Left ventricle myocardium superior (tissue), 1 donor: ENCODE results near the gene PHOSPHO1. TPM values are rescaled to one million over a fixed set of nuclear protein-coding genes. Genes with fewer than 3 reads are reported as not detected.

Experiments used
- total RNA-seq: library from RNA; stranded (reverse); fragmentation: NEBNext Ultra II Directional; extraction: Animal tissue kit (Norgen Biotek cat#: 25700); gene quantifications from one replicate; pipeline ENCODE4 v1.2.1, GENCODE V29; 2021
- donor health status: DM: no; HTN: yes; CAD: no; lungs with severe emphysema.

PHOSPHO1 gene
- total RNA-seq, 1 donor from 2014 or later: 0.64 TPM

Other genes starting within 250 kb of the PHOSPHO1 start
- gene IGF2BP1, start 233.4 kb downstream of the PHOSPHO1 start, total RNA-seq: not detected
- gene B4GALNT2, start 98.0 kb downstream of the PHOSPHO1 start, total RNA-seq: not detected
- gene GNGT2, start 20.2 kb downstream of the PHOSPHO1 start, total RNA-seq: 1.2 TPM
- gene ABI3, start 20.1 kb downstream of the PHOSPHO1 start, total RNA-seq: 5.6 TPM
- gene ZNF652, start 131.5 kb upstream of the PHOSPHO1 start, total RNA-seq: 19.2 TPM
- 245 TPM for gene PHB1, start 184.1 kb upstream of the PHOSPHO1 start, total RNA-seq